ENCODE measurements around the gene MYO3B.

The MYO3B gene

DNA sequence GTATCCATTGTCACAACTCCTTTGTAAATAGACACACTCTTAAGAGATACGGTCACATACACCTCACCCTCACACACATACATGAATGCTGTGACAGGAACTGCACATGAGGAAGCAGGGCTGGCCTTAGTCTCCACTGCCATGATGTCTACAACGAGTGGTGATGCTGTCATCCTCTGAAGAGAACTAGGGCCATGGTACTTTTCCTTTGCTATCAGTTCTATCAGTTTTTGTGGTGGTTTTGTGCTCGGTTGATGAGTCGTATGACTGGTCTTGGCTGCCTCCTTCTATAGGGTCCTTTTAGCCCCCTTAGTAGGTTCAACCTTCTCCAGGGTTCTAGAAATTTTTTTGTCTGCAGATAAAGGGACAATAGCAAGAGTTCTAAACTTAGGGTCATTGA is 66.0 kb downstream of the MYO3B start:
- TF ChIP-seq GATA2 (IDR thresholded peaks at IDR 0.05; ENCODE audit: low read depth, low read length) (no peak), GATA3 (IDR thresholded peaks at IDR 0.05; ENCODE audit: low read depth, low read length) (no peak)

GRCh38 chr2:170244555-170244954 is 66.6 kb downstream of the MYO3B start:
- TF ChIP-seq GATA2 (IDR thresholded peaks at IDR 0.05; ENCODE audit: low read depth, low read length) (no peak), GATA3 (IDR thresholded peaks at IDR 0.05; ENCODE audit: low read depth, low read length) (no peak)

GRCh38 chr2:170245312-170245711 is 67.4 kb downstream of the MYO3B start:
- no peak for TF ChIP-seq GATA2 (IDR thresholded peaks at IDR 0.05; ENCODE audit: low read depth, low read length)
- no peak for TF ChIP-seq GATA3 (IDR thresholded peaks at IDR 0.05; ENCODE audit: low read depth, low read length)

GRCh38 chr2:170247333-170247732 is 69.4 kb downstream of the MYO3B start:
- TF ChIP-seq GATA2 (IDR thresholded peaks at IDR 0.05; ENCODE audit: low read depth, low read length) = no peak
- no peak for TF ChIP-seq GATA3 (IDR thresholded peaks at IDR 0.05; ENCODE audit: low read depth, low read length)

DNA sequence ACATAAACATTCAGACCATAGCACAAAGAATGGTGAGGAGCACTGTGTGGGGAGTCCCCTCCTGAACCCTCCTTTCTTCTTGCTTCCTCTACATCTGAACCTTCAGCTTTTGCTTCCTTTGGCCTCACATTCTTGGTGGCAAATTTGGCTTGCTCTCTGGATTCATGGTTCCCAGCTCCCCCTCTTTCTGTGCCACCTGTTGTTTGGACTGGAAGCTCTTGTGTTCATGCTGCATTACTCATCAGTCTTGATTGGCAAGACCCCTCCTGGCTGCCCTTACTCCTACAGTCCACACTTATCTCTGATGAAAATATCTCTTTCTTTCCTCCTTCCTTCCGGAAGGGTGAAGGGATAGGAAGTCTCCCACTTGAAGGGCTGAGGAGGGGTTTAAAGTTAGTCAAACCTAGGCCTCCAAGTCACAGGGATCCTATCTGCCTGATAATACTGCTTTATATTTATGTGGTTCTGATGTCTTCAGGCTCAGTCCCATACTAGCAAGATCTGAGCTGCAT is 70.0 kb downstream of the MYO3B start:
- TF ChIP-seq GATA3 (IDR thresholded peaks at IDR 0.05; ENCODE audit: low read depth, low read length) (no peak), GATA2 (IDR thresholded peaks at IDR 0.05; ENCODE audit: low read depth, low read length) (no peak)

GRCh38 chr2:170248574-170249393 is 70.8 kb downstream of the MYO3B start:
- TF ChIP-seq GATA3 (IDR thresholded peaks at IDR 0.05; ENCODE audit: low read depth, low read length) = no peak
- no peak for TF ChIP-seq GATA2 (IDR thresholded peaks at IDR 0.05; ENCODE audit: low read depth, low read length)

DNA sequence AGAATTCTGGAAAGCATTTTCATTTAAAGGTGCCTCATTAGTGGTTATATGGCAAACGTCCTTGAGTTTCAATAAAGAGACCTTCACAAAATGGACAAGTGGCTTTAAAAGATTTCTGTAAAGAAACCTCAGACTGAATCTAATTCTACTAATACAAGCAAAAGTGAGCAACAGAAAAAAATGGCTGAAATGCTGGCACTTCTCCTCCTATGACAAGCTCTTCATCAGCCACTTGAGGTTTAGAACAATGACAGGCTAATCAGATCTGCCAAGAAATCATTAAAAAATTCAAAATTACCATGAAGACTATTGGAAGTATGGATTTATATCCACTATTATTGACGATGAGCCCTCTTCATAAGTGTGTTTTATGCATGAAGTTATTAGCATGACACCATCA is 71.8 kb downstream of the MYO3B start:
- TF ChIP-seq GATA2 (IDR thresholded peaks at IDR 0.05; ENCODE audit: low read depth, low read length) (no peak), GATA3 (IDR thresholded peaks at IDR 0.05; ENCODE audit: low read depth, low read length) (no peak)

- TF ChIP-seq GATA3 (IDR thresholded peaks at IDR 0.05; ENCODE audit: low read depth, low read length) (no peak), GATA2 (IDR thresholded peaks at IDR 0.05; ENCODE audit: low read depth, low read length) (no peak)
Observed at GRCh38 chr2:170250584-170250983, 72.6 kb downstream of the MYO3B start.

- TF ChIP-seq GATA3 (IDR thresholded peaks at IDR 0.05; ENCODE audit: low read depth, low read length) = no peak
- TF ChIP-seq GATA2 (IDR thresholded peaks at IDR 0.05; ENCODE audit: low read depth, low read length) = no peak
Observed at GRCh38 chr2:170252414-170252813, 74.5 kb downstream of the MYO3B start.

GRCh38 chr2:170253721-170254230 is 75.8 kb downstream of the MYO3B start:
- TF ChIP-seq GATA2 (IDR thresholded peaks at IDR 0.05; ENCODE audit: low read depth, low read length) = no peak
- no peak for TF ChIP-seq GATA3 (IDR thresholded peaks at IDR 0.05; ENCODE audit: low read depth, low read length)

GRCh38 chr2:170254293-170254732 is 76.4 kb downstream of the MYO3B start:
- TF ChIP-seq GATA2 (IDR thresholded peaks at IDR 0.05; ENCODE audit: low read depth, low read length) = no peak
- no peak for TF ChIP-seq GATA3 (IDR thresholded peaks at IDR 0.05; ENCODE audit: low read depth, low read length)

DNA sequence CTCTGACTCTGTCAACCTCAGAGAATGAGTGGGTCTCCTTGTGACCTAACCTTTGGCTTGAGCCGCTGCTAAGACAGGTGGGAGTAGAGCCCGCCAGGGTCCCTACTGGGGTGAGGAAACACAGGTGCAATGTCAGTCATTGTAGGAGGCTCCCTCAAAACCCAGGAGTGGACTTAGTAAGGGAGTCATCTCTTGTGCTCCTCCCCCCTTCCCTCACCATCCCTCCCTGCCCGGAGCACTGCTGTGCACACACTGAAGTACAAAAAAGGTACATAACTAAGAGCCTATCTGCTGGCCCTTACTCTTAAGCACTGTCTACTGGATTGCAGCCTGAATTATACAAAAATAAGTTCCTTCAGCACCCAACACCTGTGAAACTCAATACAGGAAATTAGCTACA is 77.2 kb downstream of the MYO3B start:
- TF ChIP-seq GATA2 (IDR thresholded peaks at IDR 0.05; ENCODE audit: low read depth, low read length) (no peak), GATA3 (IDR thresholded peaks at IDR 0.05; ENCODE audit: low read depth, low read length) (no peak)

DNA sequence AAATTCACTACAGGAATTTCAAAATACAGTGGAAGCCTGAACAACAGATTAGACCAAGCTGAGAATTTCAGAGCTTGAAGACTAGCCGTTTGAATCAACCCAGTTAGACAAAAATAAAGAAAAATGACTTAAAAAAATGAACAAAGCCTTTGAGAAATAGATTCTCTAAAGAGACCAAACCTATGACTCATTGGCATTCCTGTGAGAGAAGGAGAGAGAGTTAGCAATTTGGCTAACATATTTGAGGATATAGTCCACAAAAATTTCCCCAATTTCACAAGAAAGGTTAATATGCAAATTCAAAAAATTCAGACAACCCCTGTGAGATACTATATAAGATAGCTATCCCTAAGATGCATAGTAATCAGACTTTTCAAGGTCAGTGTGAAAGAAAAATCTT is 78.0 kb downstream of the MYO3B start:
- TF ChIP-seq GATA3 (IDR thresholded peaks at IDR 0.05; ENCODE audit: low read depth, low read length) (no peak), GATA2 (IDR thresholded peaks at IDR 0.05; ENCODE audit: low read depth, low read length) (no peak)

DNA sequence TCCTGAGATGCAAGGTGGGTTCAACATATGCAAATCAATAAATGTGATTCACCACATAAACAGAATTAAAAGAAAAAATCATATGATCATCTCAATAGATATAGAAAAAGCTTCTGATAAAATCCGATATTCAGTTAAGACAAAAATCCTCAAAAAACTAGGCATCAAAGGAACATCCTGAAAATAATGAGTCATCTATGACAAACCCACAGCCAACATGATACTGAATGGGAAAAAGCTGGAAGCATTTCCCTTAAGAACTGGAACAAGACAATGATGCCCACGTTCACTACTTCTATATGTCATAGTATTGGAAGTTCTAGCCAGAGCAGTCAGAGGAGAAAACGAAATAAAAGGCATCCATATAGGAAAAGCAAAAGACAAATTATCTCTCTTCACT is 80.4 kb downstream of the MYO3B start:
- no peak for TF ChIP-seq GATA2 (IDR thresholded peaks at IDR 0.05; ENCODE audit: low read depth, low read length)
- no peak for TF ChIP-seq GATA3 (IDR thresholded peaks at IDR 0.05; ENCODE audit: low read depth, low read length)

DNA sequence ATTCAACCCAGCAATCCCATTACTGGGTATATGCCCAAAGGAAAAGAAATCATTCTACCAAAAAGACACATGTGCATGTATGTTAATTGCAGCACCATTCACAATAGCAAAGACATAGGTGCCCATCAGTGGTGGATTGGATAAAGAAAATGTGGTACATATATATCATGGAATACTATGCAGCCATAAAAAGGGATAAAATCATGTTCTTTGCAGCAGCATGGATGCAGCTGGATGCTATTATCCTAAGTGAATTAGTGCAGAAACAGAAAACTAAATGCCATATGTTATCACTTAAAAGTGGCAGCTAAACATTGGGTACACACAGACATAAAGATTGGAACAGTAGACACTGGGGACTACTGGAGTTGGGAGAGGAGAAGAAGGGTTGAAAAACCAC is 82.2 kb downstream of the MYO3B start:
- TF ChIP-seq GATA3 (IDR thresholded peaks at IDR 0.05; ENCODE audit: low read depth, low read length) = no peak
- no peak for TF ChIP-seq GATA2 (IDR thresholded peaks at IDR 0.05; ENCODE audit: low read depth, low read length)
